GM19395 (cell line): ENCODE measurements around the gene CPT1A.

Source experiments
- ATAC-seq: cut with Tn5 transposase; IDR thresholded peaks from one replicate; pipeline ENCODE4 v1.9.1; 2021; ENCODE audit warnings: mild to moderate bottlenecking, moderate library complexity; ENCODE audit not compliant: unreplicated experiment

The CPT1A gene

DNA sequence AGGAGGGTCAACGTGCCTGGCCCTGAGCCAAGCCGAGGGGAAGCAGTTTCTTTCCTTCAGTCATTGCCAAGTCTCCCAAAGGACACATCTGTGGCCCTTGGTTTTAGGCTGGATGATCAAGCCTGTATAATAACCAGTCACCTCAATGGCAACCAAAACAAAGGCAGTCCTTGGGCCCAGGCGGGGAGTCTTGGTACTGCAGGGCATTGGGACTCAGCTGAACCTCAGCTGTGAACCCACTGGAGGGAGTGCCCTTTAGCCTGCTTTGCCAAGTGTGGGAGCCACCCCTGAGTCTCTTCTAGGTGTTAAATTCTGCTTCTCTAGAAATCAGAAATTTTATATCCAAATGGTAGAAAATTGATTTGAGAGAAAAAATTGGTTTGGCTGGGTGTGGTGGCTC lies 36.9 kb downstream of the CPT1A start:
- ATAC-seq = no peak

GRCh38 chr11:68803766-68804165 lies 38.0 kb downstream of the CPT1A start:
- ATAC-seq = no peak

- ATAC-seq = no peak
Observed at GRCh38 chr11:68798221-68798813, 43.4 kb downstream of the CPT1A start.

DNA sequence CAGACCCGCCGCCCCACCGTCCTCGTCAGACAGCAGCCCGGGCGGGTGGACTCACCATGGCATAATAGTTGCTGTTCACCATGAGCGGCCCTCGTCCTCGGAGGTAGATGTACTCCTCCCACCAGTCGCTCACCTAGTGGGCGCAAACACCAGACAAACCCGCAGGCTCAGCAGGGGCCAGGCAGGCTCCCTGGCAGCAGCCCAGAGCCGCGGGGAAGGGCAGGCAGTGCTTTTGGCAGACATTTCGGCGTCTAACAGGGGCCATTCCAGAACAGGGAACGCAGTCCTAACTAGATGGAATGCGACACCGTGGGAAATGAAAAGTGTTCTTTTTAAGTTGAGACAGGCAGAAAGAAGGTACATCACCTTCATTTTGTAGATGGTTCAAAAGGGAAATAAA lies 44.9 kb downstream of the CPT1A start:
- ATAC-seq = no peak

DNA sequence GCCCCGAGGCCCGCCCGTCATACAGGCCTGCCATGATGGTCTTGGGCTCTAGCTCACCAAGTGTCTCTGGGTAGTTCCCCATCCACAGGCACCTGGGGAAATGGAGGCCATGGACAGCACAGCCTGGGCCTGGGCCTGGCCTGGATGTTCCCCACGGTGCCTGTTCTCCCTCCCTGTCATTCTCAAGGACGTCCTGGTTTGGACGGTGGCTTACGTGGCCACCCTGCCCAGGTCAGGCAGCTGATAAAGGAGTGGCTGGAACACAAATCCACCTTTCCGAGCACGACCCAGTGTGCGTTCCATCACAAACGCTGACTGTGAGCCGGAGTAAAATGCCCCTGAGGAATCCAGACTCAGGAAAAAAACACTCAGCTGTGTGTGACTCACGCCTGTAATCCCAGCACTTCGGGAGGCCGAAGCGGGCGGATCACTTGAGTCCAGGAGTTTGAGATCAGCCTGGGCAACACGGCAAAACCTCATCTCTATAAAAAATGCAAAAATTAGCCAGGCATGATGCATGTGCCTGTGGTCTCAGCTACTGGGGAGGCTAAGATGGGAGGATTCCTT lies 49.2 kb downstream of the CPT1A start:
- ATAC-seq = no peak

- no peak for ATAC-seq
Observed at GRCh38 chr11:68784653-68785052, 57.1 kb downstream of the CPT1A start.

DNA sequence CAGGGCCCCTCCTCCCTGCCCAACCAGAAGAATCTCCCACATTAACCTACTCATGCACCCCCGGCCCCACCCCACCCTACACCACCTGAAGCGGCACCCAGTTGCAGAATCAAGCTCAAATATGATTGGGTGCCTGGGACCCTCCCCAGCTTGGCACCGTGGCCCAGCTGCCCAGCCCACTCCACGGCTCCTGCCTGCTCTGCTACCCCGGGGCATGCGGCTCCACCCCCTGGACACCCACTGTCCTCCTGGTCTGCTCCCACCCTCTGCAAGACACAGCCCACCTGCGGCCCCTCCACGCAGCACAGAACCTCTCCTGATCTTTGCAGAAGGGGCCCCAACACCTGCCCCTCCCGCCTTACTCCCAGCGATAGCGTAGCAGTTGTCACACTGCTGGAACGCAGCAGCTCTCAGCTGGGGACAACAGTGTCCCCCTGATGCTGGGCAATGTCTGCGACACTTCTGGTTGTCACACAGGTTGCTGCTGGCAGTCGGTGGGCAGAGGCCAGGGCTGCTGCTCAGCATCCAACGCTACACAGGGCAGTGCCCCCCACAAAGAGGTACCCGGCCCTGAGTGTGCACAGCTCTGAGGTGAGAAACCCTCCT lies 58.4 kb downstream of the CPT1A start:
- ATAC-seq = no peak

DNA sequence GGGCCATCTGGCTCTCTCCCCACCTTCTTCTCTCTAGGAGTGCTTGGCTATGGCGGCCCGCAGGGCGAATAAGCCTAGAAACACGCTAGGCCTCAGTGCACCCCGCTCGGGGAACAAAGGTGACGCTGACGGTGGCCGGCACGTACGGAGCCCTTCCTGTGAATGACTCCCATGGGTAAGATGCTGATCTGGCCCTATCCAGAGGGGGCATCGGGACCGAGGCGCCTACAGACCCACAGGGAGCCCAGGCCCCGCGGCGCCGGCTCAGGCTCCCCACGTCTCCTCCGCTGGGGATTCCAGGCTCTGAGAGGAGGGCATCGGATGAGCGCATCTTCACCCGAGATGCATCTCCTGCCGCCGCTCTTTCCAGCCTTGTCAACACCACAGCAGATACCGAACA lies 59.0 kb downstream of the CPT1A start:
- no peak for ATAC-seq

DNA sequence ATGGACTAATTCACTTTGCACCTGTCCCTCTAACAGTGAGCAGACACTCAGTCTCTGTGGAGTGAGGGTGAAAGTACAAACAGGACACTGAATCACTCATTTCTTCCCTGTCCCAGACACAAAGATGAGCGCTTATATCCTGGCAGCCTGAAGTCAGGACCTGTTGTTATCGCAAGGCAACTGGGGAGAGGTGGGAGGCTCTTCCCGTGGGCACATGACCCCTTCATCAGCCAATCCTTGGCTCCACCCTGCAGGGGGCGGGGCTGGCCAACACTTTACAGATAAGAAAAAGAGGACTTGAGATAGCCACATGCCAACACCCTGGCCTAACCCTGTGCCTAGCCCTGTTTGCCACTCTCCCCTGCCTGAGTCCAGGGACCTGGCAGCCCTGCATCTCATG lies 60.9 kb downstream of the CPT1A start:
- no peak for ATAC-seq

DNA sequence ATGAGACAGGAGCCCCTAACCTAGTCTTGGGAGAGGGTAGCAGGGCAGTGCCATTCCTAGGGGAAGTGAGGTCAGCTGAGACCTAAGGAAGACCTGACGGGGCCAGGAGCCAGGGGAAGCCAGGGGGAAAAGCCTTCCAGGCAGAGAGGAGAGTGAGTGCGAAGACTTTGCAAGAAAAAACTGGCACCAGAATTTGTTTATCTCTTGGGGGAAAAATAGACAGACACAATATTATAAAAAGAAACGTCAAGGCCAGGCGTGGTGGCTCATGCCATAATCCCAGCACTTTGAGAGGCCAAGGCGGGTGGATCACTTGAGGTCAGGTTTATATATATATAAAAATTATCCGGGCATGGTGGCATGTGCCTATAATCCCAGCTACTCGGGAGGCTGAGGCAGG lies 63.5 kb downstream of the CPT1A start:
- ATAC-seq = no peak

DNA sequence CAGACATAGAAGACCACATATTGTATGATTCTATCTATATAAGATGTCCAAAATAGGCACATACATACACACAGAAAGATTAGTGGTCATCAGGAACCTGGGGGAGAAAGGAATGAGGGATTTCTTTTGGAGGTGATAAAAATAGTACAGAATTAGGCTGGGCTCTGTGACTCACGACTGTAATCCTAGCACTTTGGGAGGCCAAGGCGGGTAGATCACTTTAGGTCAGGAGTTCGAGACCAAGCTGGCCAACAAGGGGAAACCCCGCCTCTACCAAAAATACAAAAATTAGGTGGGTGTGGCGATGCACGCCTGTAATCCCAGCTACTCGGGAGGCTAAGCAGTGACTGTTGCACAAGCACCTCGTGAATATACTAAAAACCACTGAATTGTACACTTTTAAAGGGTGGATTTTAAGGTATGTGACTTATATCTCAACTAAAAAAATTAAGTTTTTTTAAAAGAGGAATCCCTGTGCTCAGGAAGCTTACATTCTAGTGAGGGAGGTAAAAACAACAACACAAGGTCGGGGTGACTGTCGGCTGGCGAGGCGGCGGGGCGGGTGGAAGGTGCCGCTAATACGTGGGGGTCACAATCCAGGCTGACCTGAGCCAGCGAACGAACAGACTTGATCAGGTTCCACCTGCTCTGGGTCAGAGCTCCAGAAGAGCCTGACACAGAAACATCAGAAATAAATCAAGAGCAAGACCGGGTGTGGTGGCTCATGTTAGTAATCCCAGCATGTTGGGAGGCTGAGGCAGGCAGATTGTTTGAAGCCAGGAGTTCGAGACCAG lies 65.1 kb downstream of the CPT1A start:
- no peak for ATAC-seq

DNA sequence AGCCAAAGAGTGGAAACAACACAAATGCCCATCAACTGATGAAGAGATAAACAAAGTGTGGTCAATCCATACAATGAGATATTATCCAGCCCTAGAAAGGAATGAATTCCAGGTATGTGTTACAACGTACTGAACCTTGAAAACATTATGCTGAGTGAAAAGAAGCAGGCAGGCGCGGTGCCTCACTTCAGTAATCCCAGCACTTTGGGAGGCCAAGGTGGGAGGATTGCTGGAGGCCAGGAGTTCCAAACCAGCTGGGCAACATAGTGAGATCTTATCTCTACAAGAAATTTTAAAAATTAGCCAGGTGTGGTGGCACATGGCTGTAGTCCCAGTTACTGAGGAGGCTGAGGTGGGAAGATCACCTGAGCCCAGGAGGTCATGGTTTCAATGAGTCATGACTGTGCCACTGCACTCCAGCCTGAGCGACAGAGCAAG lies 65.7 kb downstream of the CPT1A start:
- no peak for ATAC-seq

- no peak for ATAC-seq
Observed at GRCh38 chr11:68774194-68774585, 67.5 kb downstream of the CPT1A start.

GRCh38 chr11:68773521-68774193 lies 68.1 kb downstream of the CPT1A start:
- no peak for ATAC-seq

- no peak for ATAC-seq
Observed at GRCh38 chr11:68772936-68773335, 68.8 kb downstream of the CPT1A start.

- ATAC-seq = no peak
Observed at GRCh38 chr11:68770781-68771180, 70.9 kb downstream of the CPT1A start.

GRCh38 chr11:68767672-68768071 lies 74.0 kb downstream of the CPT1A start:
- no peak for ATAC-seq

GRCh38 chr11:68766786-68767185 lies 74.9 kb downstream of the CPT1A start:
- ATAC-seq = no peak

- no peak for ATAC-seq
Observed at GRCh38 chr11:68764746-68765145, 77.0 kb downstream of the CPT1A start.

DNA sequence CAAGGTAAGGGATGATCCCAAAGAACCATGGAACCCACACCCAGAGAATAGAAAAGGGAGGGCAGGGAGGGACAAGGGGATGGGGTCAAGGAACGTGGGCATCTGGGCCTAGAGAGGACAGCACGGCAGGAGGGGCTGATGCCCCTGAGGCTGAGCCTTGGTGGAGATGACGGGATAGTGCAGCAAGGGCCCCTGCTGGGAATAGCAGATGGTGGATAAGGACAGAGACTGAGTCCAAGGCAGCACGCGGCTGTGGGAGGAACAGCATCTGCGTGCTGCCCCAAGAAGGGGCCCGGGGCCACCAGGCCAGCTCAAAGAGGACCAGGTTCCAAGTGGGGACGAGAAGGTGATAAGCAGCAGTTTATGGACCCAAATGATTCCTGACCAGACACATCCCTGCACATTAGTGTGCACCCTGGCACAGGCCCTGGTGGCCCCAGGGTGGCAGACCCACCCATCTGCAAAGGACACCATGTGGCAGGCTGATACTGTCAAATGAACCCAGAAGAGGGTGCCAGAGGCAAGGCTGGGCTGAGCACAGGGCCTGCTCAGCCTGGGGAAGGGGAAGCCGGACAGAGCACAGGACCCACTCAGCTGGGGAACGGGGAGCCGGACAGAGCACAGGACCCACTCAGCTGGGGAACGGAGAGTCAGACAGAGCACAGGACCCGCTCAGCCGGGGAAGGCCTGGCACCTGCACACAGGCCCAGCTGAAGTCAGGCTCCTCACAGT lies 77.6 kb downstream of the CPT1A start:
- no peak for ATAC-seq
